Measurements from ENCODE around the gene TMEM235. TPM values are rescaled to one million over a fixed set of nuclear protein-coding genes. Genes with fewer than 3 reads are reported as not detected.
A peak's percentile ranks its signal among the peaks of the same experiment; 100 is the strongest.

The TMEM235 gene
- total and polyA plus RNA-seq, 9 of the 15 experiments (the other 6 are each of a cell fraction or from before 2014, with no cell fraction given): not detected

DNA sequence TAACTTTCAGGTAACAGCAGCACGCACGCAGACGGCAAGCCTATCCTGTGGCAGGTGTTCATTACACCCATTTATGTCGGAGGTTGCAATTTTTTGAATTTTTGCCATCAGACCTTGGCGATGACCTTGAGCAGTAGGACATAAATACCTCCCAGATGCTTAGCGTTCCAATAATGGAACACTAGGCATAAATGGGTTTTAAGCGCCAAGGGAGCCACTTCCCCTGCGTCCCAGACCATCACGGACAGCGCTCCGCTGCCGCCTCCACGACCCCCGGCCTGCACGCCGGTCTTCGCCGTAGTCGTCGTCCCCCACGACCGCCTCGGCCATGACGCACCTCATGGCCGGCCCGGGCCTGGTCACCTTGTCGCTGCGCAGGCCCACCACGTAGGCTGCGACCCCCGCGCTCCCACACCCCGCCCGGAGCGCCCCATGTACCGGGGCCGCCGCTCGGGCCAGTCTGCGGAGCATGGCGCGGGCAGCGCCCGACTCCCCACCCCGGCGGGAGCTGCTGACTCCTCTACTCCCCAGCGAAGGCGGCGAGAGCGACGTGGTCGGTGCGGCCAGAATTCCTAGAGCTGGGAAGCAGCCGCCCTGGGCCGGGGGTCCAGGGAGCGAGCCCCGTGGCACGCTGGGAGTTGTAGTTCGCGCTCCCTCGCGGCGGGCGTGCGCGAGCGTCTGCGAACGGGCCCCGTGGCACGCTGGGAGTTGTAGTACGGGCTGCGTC, 22.7 kb downstream of the TMEM235 start (continued):
- TF ChIP-seq PRDM10 (IDR thresholded peaks at IDR 0.05; ENCODE audit: partially characterized antibody) (peak; percentile 7), TCF3 (CRISPR knock-in tag; IDR thresholded peaks at IDR 0.05) (0 out of 2 replicates have a peak, but pooled peaks have one; percentile 9), MYC (IDR thresholded peaks at IDR 0.05; ENCODE audit: low read depth, low read length) (peak; percentile 74), MYC (CRISPR knock-in tag; IDR thresholded peaks at IDR 0.05; ENCODE audit: borderline replicate concordance, low read depth) (no peak), POLR3A (IDR thresholded peaks at IDR 0.05; ENCODE audit: borderline replicate concordance, extremely low read depth, insufficient read depth, insufficient read length) (peak; percentile 9), BRD4 (IDR thresholded peaks at IDR 0.05) (0 out of 2 replicates have a peak, but pooled peaks have one; percentile 62), ZNF354B (CRISPR knock-in tag; IDR thresholded peaks at IDR 0.05) (no peak), ZNF507 (tag; conservative IDR thresholded peaks at IDR 0.05) (no peak), NFXL1 (CRISPR knock-in tag; IDR thresholded peaks at IDR 0.05) (no peak), CHCHD3 (CRISPR knock-in tag; IDR thresholded peaks at IDR 0.05) (no peak), ELK1 (CRISPR knock-in tag; IDR thresholded peaks at IDR 0.05) (no peak), ZNF583 (CRISPR knock-in tag; IDR thresholded peaks at IDR 0.05) (no peak; the same call in 1 of the 2 replicates), ZNF766 (CRISPR knock-in tag; conservative IDR thresholded peaks at IDR 0.05) (peak; percentile 89), WHSC1 (IDR thresholded peaks at IDR 0.05; ENCODE audit: low read length) (no peak), RFX1 (IDR thresholded peaks at IDR 0.05) (no peak), SP1 (CRISPR knock-in tag; IDR thresholded peaks at IDR 0.05) (peak; percentile 77), FOXK1 (CRISPR knock-in tag; IDR thresholded peaks at IDR 0.05; ENCODE audit: borderline replicate concordance) (0 out of 2 replicates have a peak, but pooled peaks have one; percentile 77)
- TF ChIP-seq, protein P1, sequence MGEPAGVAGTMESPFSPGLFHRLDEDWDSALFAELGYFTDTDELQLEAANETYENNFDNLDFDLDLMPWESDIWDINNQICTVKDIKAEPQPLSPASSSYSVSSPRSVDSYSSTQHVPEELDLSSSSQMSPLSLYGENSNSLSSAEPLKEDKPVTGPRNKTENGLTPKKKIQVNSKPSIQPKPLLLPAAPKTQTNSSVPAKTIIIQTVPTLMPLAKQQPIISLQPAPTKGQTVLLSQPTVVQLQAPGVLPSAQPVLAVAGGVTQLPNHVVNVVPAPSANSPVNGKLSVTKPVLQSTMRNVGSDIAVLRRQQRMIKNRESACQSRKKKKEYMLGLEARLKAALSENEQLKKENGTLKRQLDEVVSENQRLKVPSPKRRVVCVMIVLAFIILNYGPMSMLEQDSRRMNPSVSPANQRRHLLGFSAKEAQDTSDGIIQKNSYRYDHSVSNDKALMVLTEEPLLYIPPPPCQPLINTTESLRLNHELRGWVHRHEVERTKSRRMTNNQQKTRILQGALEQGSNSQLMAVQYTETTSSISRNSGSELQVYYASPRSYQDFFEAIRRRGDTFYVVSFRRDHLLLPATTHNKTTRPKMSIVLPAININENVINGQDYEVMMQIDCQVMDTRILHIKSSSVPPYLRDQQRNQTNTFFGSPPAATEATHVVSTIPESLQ (CRISPR knock-in tag; IDR thresholded peaks at IDR 0.05): peak; percentile 90; the same call in 1 of the 2 replicates
- TF ChIP-seq, protein P2, sequence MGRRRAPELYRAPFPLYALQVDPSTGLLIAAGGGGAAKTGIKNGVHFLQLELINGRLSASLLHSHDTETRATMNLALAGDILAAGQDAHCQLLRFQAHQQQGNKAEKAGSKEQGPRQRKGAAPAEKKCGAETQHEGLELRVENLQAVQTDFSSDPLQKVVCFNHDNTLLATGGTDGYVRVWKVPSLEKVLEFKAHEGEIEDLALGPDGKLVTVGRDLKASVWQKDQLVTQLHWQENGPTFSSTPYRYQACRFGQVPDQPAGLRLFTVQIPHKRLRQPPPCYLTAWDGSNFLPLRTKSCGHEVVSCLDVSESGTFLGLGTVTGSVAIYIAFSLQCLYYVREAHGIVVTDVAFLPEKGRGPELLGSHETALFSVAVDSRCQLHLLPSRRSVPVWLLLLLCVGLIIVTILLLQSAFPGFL (CRISPR knock-in tag; IDR thresholded peaks at IDR 0.05): peak; percentile 60; the same call in 1 of the 2 replicates
